ENCODE data around the gene MGAT3. TPM values are rescaled to one million over a fixed set of nuclear protein-coding genes. Genes with fewer than 3 reads are reported as not detected.

The MGAT3 gene
- total RNA-seq, 1 experiment from 2014 or later: 0.20 TPM

DNA sequence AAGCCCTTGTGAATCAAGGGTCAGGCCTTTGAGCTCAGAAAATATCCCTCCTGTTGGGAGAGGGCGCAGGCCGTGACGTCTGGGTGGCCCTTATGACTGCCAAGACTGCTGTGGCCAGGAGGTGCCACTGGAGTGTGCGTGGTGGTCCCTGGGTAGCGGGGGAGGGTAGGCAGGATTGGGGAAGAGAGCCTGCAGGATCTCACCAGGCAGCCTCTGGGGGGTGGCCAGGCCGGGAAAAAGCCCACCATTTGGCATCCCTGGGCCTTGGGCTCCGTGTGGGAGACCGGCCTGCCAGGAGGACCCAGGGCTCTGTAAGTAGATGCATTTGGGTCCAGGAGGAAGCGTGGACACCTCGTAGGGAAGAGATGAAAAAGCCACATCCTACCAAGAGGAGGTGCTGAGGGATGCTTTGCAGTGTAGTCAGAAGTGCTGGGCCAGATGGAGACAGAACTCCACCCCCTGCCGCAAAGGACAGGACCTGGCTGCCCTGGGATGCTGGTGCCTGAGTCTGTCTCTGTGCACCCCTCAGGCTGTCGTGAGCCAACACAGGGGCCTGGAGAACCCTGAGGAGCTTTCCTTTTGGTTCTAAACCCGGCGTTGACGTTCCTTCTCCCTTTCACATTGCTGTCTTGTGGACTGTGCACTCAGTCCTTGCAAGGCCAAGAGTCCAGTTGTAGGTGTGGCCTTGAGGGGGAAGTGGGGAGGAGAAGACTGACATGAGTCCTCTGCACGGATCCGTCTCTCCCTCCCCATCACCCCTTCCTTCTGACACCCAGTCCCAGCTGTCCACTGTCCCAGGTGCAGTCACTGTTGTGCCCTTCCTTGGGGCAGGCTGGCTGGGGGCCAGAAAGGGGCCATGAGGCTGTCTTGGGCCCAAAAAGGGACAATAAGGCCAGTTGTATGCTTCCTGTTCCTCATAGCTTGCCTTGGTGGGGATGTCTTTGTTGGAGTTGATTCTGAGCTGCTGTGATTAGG lies 32.6 kb downstream of the MGAT3 start (continued):
- TF ChIP-seq, protein P1, sequence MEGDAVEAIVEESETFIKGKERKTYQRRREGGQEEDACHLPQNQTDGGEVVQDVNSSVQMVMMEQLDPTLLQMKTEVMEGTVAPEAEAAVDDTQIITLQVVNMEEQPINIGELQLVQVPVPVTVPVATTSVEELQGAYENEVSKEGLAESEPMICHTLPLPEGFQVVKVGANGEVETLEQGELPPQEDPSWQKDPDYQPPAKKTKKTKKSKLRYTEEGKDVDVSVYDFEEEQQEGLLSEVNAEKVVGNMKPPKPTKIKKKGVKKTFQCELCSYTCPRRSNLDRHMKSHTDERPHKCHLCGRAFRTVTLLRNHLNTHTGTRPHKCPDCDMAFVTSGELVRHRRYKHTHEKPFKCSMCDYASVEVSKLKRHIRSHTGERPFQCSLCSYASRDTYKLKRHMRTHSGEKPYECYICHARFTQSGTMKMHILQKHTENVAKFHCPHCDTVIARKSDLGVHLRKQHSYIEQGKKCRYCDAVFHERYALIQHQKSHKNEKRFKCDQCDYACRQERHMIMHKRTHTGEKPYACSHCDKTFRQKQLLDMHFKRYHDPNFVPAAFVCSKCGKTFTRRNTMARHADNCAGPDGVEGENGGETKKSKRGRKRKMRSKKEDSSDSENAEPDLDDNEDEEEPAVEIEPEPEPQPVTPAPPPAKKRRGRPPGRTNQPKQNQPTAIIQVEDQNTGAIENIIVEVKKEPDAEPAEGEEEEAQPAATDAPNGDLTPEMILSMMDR (IDR thresholded peaks at IDR 0.05 in 2 of 3, conservative IDR thresholded peaks at IDR 0.05 in 1 of 3; ENCODE audit: borderline replicate concordance in 1 of 3, insufficient read depth in 1 of 3, low read depth in 2 of 3, low read length in 2 of 3): no peak
- no peak for TF ChIP-seq TCF7L2 (IDR thresholded peaks at IDR 0.05; ENCODE audit: borderline replicate concordance, extremely low read depth, insufficient read depth, insufficient read length)

DNA sequence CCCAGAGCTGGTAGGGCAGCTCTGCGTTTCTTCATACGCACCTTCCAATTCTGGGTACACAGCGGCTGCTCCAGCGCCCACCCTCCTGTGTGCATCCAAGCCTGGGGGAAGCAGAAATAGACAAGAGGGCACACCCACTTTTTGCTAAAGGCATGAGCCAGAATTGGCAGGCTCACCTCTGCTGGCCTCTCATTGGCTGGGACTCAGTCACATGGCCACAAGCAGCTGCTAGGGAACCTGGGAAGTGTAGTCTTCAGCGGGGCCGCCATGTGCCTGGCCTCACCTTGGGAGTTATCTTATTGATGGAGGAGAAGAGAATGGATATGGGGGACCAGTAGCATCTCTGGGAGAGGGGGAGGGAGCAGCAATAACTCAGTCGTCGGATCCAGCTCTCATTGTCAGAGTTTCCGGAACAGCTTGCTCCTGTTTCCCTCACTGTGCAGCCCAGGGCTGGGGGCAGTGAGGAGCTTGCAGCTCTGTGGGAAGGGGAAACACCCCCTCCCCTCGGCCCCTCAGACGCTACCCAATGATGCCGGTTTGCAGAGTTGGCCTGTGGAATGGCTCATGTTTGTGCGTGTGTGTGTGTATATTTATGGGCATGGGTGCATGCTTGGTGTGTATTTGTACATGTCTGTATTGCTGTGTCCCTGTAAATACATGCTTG lies 33.5 kb downstream of the MGAT3 start:
- Histone ChIP-seq H3K4me3 (replicated peaks in 1 of 2; ENCODE audit: low read depth in 1 of 2, low read length in 2 of 2) (no peak overlapping the region), H4K20me1 (ENCODE audit: insufficient read depth) (no peaks in the 10 kb centered on the region), H3K9me2 (ENCODE audit: insufficient read depth) (no peaks in the 10 kb centered on the region), H2AFZ (ENCODE audit: low read depth, low read length, poor library complexity, severe bottlenecking) (no peak overlapping the region), H3K4me2 (ENCODE audit: low read length) (peak overlapping the region; percentile 43), H3K27me3 (ENCODE audit: insufficient read depth, low read length) (no peaks in the 10 kb centered on the region), H3K9me3 (ENCODE audit: control insufficient read depth in 1 of 2, insufficient read depth in 1 of 2, low read depth in 1 of 2, low read length in 2 of 2) (no peaks in the 10 kb centered on the region), H3K4me1 (ENCODE audit: control insufficient read depth in 1 of 2, insufficient read depth in 2 of 2, low read length in 2 of 2) (peaks cover 0 to 16% of the 10 kb centered on the region in 2 experiments; a peak in 3 of 4 replicates), H3K9ac (ENCODE audit: low read length) (no peak overlapping the region), H3K27ac (ENCODE audit: low read depth, low read length) (no peak overlapping the region; the same call in 1 of the 2 replicates), H3K79me2 (ENCODE audit: insufficient read depth, low read length) (no peaks in the 10 kb centered on the region), H3K36me3 (ENCODE audit: control insufficient read depth in 1 of 2, insufficient read depth in 2 of 2, low read length in 2 of 2) (no peaks in the 10 kb centered on the region)
- CTCF ChIA-PET: interaction anchor here (0.8 to 9.0 kb wide), 3 partner anchors 36 to 546 kb away, joined by 3 to 86 read pairs (median 3); no protein-coding TSS in a partner anchor
- BruUV-seq (replicated peaks): no TSS peak
- POLR2A ChIA-PET: interaction anchor here (0.5 to 1.6 kb wide), 4 partner anchors 12 to 471 kb away, joined by 3 to 11 read pairs (median 4); partner anchors contain the start of genes ATF4, MIEF1 and RPL3
- ATAC-seq (peak; percentile 98), DNase-seq (ENCODE audit: low read depth, low spot score) (peak; percentile 79)
- RAD21 ChIA-PET (ENCODE audit: low non-redundant PET in 1 of 2, low total read pairs in 2 of 2, uncharacterized antibody in 2 of 2, unreplicated experiment in 2 of 2): no interaction called here
- TF ChIP-seq SP1 (IDR thresholded peaks at IDR 0.05; ENCODE audit: low read depth): peak; percentile 72
- TF ChIP-seq SIN3A (IDR thresholded peaks at IDR 0.05; ENCODE audit: low read depth): no peak
- peak; percentile 94 for TF ChIP-seq YY1 (IDR thresholded peaks at IDR 0.05; ENCODE audit: extremely low read depth, insufficient replicate concordance, low read depth, low read length)
- TF ChIP-seq, protein P2, sequence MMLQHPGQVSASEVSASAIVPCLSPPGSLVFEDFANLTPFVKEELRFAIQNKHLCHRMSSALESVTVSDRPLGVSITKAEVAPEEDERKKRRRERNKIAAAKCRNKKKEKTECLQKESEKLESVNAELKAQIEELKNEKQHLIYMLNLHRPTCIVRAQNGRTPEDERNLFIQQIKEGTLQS (IDR thresholded peaks at IDR 0.05): no peak
- TF ChIP-seq, protein P3, sequence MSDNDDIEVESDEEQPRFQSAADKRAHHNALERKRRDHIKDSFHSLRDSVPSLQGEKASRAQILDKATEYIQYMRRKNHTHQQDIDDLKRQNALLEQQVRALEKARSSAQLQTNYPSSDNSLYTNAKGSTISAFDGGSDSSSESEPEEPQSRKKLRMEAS (IDR thresholded peaks at IDR 0.05): peak; percentile 79
- peak; percentile 72 for TF ChIP-seq SRF (IDR thresholded peaks at IDR 0.05; ENCODE audit: low read depth)
- intact Hi-C loops (cut with micrococcal nuclease): no loop called here

All from HCT116 (cell line).